Measurements from ENCODE around the gene LDAH.

DNA sequence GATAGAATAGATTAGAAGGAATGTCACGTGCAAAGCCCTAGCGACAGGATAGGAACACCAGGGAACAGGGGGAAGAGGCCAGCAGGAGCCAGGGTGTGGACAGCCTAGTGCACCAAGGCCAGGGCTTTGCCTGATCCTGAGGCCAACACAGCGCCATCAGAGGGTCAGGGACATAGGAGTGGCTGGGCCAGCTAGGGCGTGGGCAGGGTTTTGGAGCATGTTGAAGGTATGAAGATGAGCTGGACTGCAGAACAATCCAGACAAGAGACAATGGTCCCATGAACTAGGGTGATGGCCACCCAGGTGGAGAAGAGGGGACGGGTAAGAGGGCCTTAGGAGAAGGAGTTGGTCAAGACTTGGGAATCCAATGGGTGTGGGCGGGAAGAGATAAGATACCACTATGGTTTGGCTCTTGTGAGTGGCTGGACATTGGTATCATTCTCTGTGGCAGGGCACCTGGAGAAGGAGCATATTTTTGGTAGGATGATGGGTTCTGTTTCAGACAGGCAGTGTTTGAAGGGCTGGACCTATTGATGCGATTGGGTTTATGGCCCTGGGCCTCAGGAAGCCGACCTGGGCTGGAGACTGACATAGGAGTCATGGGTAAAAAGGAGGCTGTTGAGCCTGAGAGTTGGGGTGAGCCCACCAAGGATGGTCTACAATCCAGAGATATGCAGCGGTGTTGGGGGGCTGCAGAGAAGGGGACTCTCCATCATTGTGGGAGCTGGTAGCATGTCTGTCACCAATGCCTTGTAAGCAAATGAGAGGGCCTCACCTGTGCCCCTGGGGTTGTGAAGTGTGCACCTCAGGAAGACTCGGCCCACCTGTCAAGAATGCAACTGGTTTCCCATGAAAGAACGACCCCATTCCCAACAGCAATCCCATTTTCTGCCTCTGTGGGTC, 170.0 kb downstream of the LDAH start:
- TF ChIP-seq SP1 (IDR thresholded peaks at IDR 0.05) (no peak), FOXM1 (IDR thresholded peaks at IDR 0.05; ENCODE audit: borderline replicate concordance) (no peak), FOXK2 (IDR thresholded peaks at IDR 0.05) (no peak), ZNF384 (IDR thresholded peaks at IDR 0.05) (no peak)

Measured in HEK293T (cell line).